ENCODE results near the gene RAI1. TPM values are rescaled to one million over a fixed set of nuclear protein-coding genes. Genes with fewer than 3 reads are reported as not detected.

RAI1 gene
- total and polyA plus RNA-seq, 5 experiments from 2014 or later, result 1.5 to 35.2 (median 4.0) TPM

- ATAC-seq (no peak), DNase-seq (no peak)
- H3K27ac Mint-ChIP-seq, result peak overlapping the region in 8 of 10 donors; percentile 57 to 83 (median 70)
- no peaks in the 10 kb centered on the region for H3K27me3 Mint-ChIP-seq
- H3K4me1 Mint-ChIP-seq, result peaks cover 36 to 74% (median 70%) of the 10 kb centered on the region in 4 donors
- H3K9me3 Mint-ChIP-seq, result no peaks in the 10 kb centered on the region
- POLR2A ChIA-PET, result interaction anchor here (0.7 to 1.3 kb wide), 2 partner anchors 73 to 209 kb away, joined by 3 to 4 read pairs; partner anchors contain the start of genes DRC3, SREBF1 and TOM1L2
- H3K4me3 Mint-ChIP-seq, result peak overlapping the region in 1 of 10 donors; percentile 20
- peaks cover 0 to under 1% (median 0%) of the 10 kb centered on the region in 3 donors for H3K36me3 Mint-ChIP-seq
Measured at GRCh38 chr17:17763734-17764133, 82.5 kb downstream of the RAI1 start.

- H3K36me3 Mint-ChIP-seq, result no peaks in the 10 kb centered on the region
- POLR2A ChIA-PET, result interaction anchor here (1.2 to 2.4 kb wide), 2 partner anchors 9 to 16 kb away, joined by 3 to 7 read pairs; no protein-coding TSS in a partner anchor
- peak overlapping the region in 7 of 10 donors; percentile 75 to 97 (median 89) for H3K27ac Mint-ChIP-seq
- no peaks in the 10 kb centered on the region for H3K9me3 Mint-ChIP-seq
- DNase-seq (no peak), ATAC-seq (no peak)
- H3K4me3 Mint-ChIP-seq, result peak overlapping the region in 3 of 10 donors; percentile 39 to 75 (median 61)
- no peaks in the 10 kb centered on the region for H3K27me3 Mint-ChIP-seq
- peaks cover 36 to 75% (median 69%) of the 10 kb centered on the region in 4 donors for H3K4me1 Mint-ChIP-seq
Measured at GRCh38 chr17:17765359-17766076, 84.3 kb downstream of the RAI1 start.

GRCh38 chr17:17766077-17766743, 85.0 kb downstream of the RAI1 start:
- POLR2A ChIA-PET, result interaction anchor here (2.0 to 2.4 kb wide), 2 partner anchors 15 to 16 kb away, joined by 7 to 8 read pairs; no protein-coding TSS in a partner anchor
- Mint-ChIP-seq H3K9me3 (no peaks in the 10 kb centered on the region), H3K4me3 (peak overlapping the region; percentile 28 to 80 (median 56)), H3K27me3 (no peaks in the 10 kb centered on the region), H3K4me1 (peaks cover 37 to 73% (median 68%) of the 10 kb centered on the region in 4 donors), H3K27ac (peak overlapping the region; percentile 65 to 97 (median 84)), H3K36me3 (no peaks in the 10 kb centered on the region)
- ATAC-seq (peak; percentile 84 to 85), DNase-seq (peak in 1 of 10 donors; percentile 22)

- ATAC-seq, result no peak
- H3K4me1 Mint-ChIP-seq, result peaks cover 35 to 70% (median 68%) of the 10 kb centered on the region in 4 donors
- peak overlapping the region in 9 of 10 donors; percentile 25 to 97 (median 82) for H3K27ac Mint-ChIP-seq
- H3K27me3 Mint-ChIP-seq, result no peaks in the 10 kb centered on the region
- peak overlapping the region in 6 of 10 donors; percentile 28 to 80 (median 62) for H3K4me3 Mint-ChIP-seq
- H3K36me3 Mint-ChIP-seq, result no peaks in the 10 kb centered on the region
- POLR2A ChIA-PET, result interaction anchor here (0.8 to 2.4 kb wide), 3 partner anchors 13 to 17 kb away, joined by 4 to 8 read pairs (median 7); no protein-coding TSS in a partner anchor
- H3K9me3 Mint-ChIP-seq, result no peaks in the 10 kb centered on the region
- no peak for DNase-seq
Measured at GRCh38 chr17:17766744-17767120, 85.5 kb downstream of the RAI1 start.

- POLR2A ChIA-PET, result interaction anchor here (0.6 to 2.4 kb wide), 7 partner anchors 9 to 185 kb away, joined by 3 to 8 read pairs (median 5); no protein-coding TSS in a partner anchor
- no peaks in the 10 kb centered on the region for H3K36me3 Mint-ChIP-seq
- no peak overlapping the region for H3K4me3 Mint-ChIP-seq
- peaks cover 32 to 70% (median 67%) of the 10 kb centered on the region in 4 donors for H3K4me1 Mint-ChIP-seq
- no peaks in the 10 kb centered on the region for H3K27me3 Mint-ChIP-seq
- no peaks in the 10 kb centered on the region for H3K9me3 Mint-ChIP-seq
- peak overlapping the region in 4 of 10 donors; percentile 4 to 97 (median 48) for H3K27ac Mint-ChIP-seq
- ATAC-seq, result no peak
- DNase-seq, result no peak
Measured at GRCh38 chr17:17767154-17767869, 86.1 kb downstream of the RAI1 start.

GRCh38 chr17:17767887-17768418, 86.7 kb downstream of the RAI1 start:
- H3K9me3 Mint-ChIP-seq, result no peaks in the 10 kb centered on the region
- no peaks in the 10 kb centered on the region for H3K36me3 Mint-ChIP-seq
- no peak overlapping the region for H3K4me3 Mint-ChIP-seq
- H3K27ac Mint-ChIP-seq, result peak overlapping the region in 5 of 10 donors; percentile 4 to 95 (median 57)
- POLR2A ChIA-PET, result interaction anchor here (0.6 to 2.0 kb wide), 5 partner anchors 9 to 185 kb away, joined by 3 to 8 read pairs (median 5); no protein-coding TSS in a partner anchor
- no peaks in the 10 kb centered on the region for H3K27me3 Mint-ChIP-seq
- ATAC-seq, result no peak
- DNase-seq, result no peak
- H3K4me1 Mint-ChIP-seq, result peaks cover 38 to 74% (median 68%) of the 10 kb centered on the region in 4 donors

GRCh38 chr17:17768424-17769088, 87.3 kb downstream of the RAI1 start:
- Mint-ChIP-seq H3K27me3 (no peaks in the 10 kb centered on the region), H3K9me3 (no peaks in the 10 kb centered on the region), H3K4me1 (peaks cover 40 to 69% (median 64%) of the 10 kb centered on the region in 4 donors), H3K27ac (peak overlapping the region in 5 of 10 donors; percentile 49 to 95 (median 59)), H3K36me3 (no peaks in the 10 kb centered on the region), H3K4me3 (no peak overlapping the region)
- POLR2A ChIA-PET, result interaction anchor here (2.0 kb wide), 1 partner anchor 13 kb away, joined by 8 read pairs; no protein-coding TSS in a partner anchor
- ATAC-seq (no peak), DNase-seq (no peak)

GRCh38 chr17:17769869-17770631, 88.8 kb downstream of the RAI1 start:
- H3K9me3 Mint-ChIP-seq, result no peaks in the 10 kb centered on the region
- DNase-seq, result no peak
- POLR2A ChIA-PET, result interaction anchor here (0.6 to 1.6 kb wide), 3 partner anchors 11 to 1187 kb away, joined by 3 to 5 read pairs (median 5); no protein-coding TSS in a partner anchor
- H3K27ac Mint-ChIP-seq, result peak overlapping the region in 2 of 10 donors; percentile 32 to 67
- no peak for ATAC-seq
- H3K4me3 Mint-ChIP-seq, result no peak overlapping the region
- H3K27me3 Mint-ChIP-seq, result no peaks in the 10 kb centered on the region
- no peaks in the 10 kb centered on the region for H3K36me3 Mint-ChIP-seq
- peaks cover 34 to 61% (median 51%) of the 10 kb centered on the region in 4 donors for H3K4me1 Mint-ChIP-seq

GRCh38 chr17:17770632-17771044, 89.4 kb downstream of the RAI1 start:
- no peaks in the 10 kb centered on the region for H3K27me3 Mint-ChIP-seq
- H3K36me3 Mint-ChIP-seq, result no peaks in the 10 kb centered on the region
- no peaks in the 10 kb centered on the region for H3K9me3 Mint-ChIP-seq
- no peak overlapping the region for H3K4me3 Mint-ChIP-seq
- POLR2A ChIA-PET, result interaction anchor here (1.4 to 1.6 kb wide), 2 partner anchors 12 kb away, joined by 5 read pairs; no protein-coding TSS in a partner anchor
- H3K27ac Mint-ChIP-seq, result no peak overlapping the region
- ATAC-seq (no peak), DNase-seq (no peak)
- peaks cover 34 to 55% (median 45%) of the 10 kb centered on the region in 4 donors for H3K4me1 Mint-ChIP-seq

- Mint-ChIP-seq H3K27ac (peak overlapping the region in 3 of 10 donors; percentile 29 to 84 (median 56)), H3K27me3 (no peaks in the 10 kb centered on the region), H3K9me3 (no peaks in the 10 kb centered on the region), H3K36me3 (no peaks in the 10 kb centered on the region), H3K4me1 (peaks cover 27 to 45% (median 35%) of the 10 kb centered on the region in 4 donors), H3K4me3 (peak overlapping the region in 1 of 10 donors; percentile 33)
- no peak for DNase-seq
- no peak for ATAC-seq
- POLR2A ChIA-PET, result interaction anchor here (1.6 kb wide), 1 partner anchor 13 kb away, joined by 5 read pairs; no protein-coding TSS in a partner anchor
Measured at GRCh38 chr17:17771498-17772201, 90.4 kb downstream of the RAI1 start.

Data from naive thymus-derived CD8-positive, alpha-beta T cell (primary cell).